Gastroesophageal sphincter (tissue), 4 donors: ENCODE results near the gene CFAP73. TPM values are rescaled to one million over a fixed set of nuclear protein-coding genes. Genes with fewer than 3 reads are reported as not detected.
A peak's percentile ranks its signal among the peaks of the same experiment; 100 is the strongest.

Source experiments
- ATAC-seq: fragments of 150-250 bp; one replicate; pipeline ENCODE4 v1.9.1; 2016; ENCODE audit warnings: mild to moderate bottlenecking, moderate library complexity
- H3K27ac ChIP-seq, 4 donors: fragments of 200-600 bp; sonication (generic) in 3 of 4; 1 replicate in 3 of 4; 2 replicates in 1 of 4; pipeline ENCODE4 v1.5.1; 2016 to 2019
- H3K27me3 ChIP-seq: fragments of 200-600 bp; sonication (generic); one replicate; pipeline ENCODE4 v1.5.1; 2019
- H3K36me3 ChIP-seq, 2 donors: fragments of 200-600 bp; sonication (generic); one replicate each; pipeline ENCODE4 v1.5.1; 2019; ENCODE audit warnings: control low read depth in 1 of 2
- H3K4me1 ChIP-seq, 3 donors: fragments of 200-600 bp; sonication (generic); 1 replicate in 2 of 3; 2 replicates in 1 of 3; pipeline ENCODE4 v1.5.1; 2016 to 2019; ENCODE audit warnings: control low read depth in 2 of 3
- H3K4me3 ChIP-seq, 2 donors: fragments of 200-600 bp; sonication (generic); one replicate each; pipeline ENCODE4 v1.5.1; 2019; ENCODE audit warnings: mild to moderate bottlenecking in 1 of 2, moderate library complexity in 1 of 2
- H3K9me3 ChIP-seq, 3 donors: fragments of 200-600 bp; sonication (generic); one replicate each; pipeline ENCODE4 v1.5.1; 2017 to 2019; ENCODE audit warnings: control low read depth in 2 of 3
- EP300 ChIP-seq: sonication (generic); formaldehyde crosslinking; IDR thresholded peaks from one replicate; pipeline ENCODE4 v1.6.1; 2017; ENCODE audit warnings: antibody characterized with exemption, mild to moderate bottlenecking
- POLR2A ChIP-seq, 2 donors: fragments of 450-650 bp; IDR thresholded peaks; one replicate each; pipeline ENCODE4 v1.6.1; 2017; ENCODE audit warnings: antibody characterized with exemption in 2 of 2, mild to moderate bottlenecking in 2 of 2, moderate library complexity in 1 of 2
- POLR2AphosphoS5 ChIP-seq: sonication (generic); formaldehyde crosslinking; IDR thresholded peaks from one replicate; pipeline ENCODE4 v1.6.1; 2017; ENCODE audit warnings: antibody characterized with exemption
- WGBS, 2 donors: methylation state at CpG; one replicate each; pipeline ENCODE4 v1.1.5; 2018; ENCODE audit warnings: low coverage in 1 of 2; 5-methylcytosine and 5-hydroxymethylcytosine counted together
- total RNA-seq, 4 donors: library from RNA; depleted of rRNA; stranded (reverse); fragments of >200 nt; gene quantifications; one replicate each; pipeline ENCODE4 v1.1.0, GENCODE V29; 2016
- TF ChIP-seq, protein P1 (sequence below), 4 experiments: fragments of 200-600 bp in 2 of 4; fragments of 450-650 bp in 2 of 4; sonication (generic) in 1 of 4; IDR thresholded peaks; one replicate each; pipeline ENCODE4 v1.5.1; 2017 to 2019; ENCODE audit warnings: antibody characterized with exemption in 4 of 4, mild to moderate bottlenecking in 2 of 4, moderate library complexity in 2 of 4

The CFAP73 gene
- total RNA-seq, 4 donors from 2014 or later, result not detected

DNA sequence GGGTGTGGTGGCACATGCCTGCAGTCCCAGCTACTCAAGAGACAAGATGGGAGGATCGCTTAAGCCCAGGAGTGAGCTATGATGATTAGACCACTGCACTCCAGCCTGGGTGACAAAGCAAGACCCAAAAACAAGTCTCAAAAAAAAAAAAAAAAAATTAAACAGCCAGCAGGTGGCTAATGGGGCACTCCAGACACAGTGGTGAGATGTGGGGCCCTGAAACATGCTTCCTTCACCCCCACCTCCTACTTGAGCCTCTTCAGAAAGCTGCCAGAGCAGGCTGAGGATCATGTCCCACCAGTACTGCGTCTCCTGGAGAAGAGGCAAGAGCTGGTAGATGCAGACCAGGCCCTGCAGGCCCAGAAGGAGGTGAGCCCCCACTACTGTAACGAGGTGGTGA lies 2.1 kb downstream of the CFAP73 start:
- WGBS, 2 donors, result 94 to 100% methylated on average over 1 to 2 of the region's 3 CpGs
- Histone ChIP-seq H3K27me3 (peaks cover 66% of the 10 kb centered on the region), H3K4me1 (peaks cover 0 to 42% (median 17%) of the 10 kb centered on the region in 3 donors), H3K27ac (no peak overlapping the region), H3K9me3 (peaks cover 0 to 6% (median 0%) of the 10 kb centered on the region in 3 donors), H3K36me3 (peaks cover 0 to 6% of the 10 kb centered on the region in 2 donors), H3K4me3 (no peak overlapping the region)
- TF ChIP-seq, protein P1, sequence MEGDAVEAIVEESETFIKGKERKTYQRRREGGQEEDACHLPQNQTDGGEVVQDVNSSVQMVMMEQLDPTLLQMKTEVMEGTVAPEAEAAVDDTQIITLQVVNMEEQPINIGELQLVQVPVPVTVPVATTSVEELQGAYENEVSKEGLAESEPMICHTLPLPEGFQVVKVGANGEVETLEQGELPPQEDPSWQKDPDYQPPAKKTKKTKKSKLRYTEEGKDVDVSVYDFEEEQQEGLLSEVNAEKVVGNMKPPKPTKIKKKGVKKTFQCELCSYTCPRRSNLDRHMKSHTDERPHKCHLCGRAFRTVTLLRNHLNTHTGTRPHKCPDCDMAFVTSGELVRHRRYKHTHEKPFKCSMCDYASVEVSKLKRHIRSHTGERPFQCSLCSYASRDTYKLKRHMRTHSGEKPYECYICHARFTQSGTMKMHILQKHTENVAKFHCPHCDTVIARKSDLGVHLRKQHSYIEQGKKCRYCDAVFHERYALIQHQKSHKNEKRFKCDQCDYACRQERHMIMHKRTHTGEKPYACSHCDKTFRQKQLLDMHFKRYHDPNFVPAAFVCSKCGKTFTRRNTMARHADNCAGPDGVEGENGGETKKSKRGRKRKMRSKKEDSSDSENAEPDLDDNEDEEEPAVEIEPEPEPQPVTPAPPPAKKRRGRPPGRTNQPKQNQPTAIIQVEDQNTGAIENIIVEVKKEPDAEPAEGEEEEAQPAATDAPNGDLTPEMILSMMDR (IDR thresholded peaks at IDR 0.05), result no peak
- TF ChIP-seq POLR2AphosphoS5, result no peak
- no peak for TF ChIP-seq POLR2A (IDR thresholded peaks at IDR 0.05)
- TF ChIP-seq EP300, result no peak
- no peak for ATAC-seq

DNA sequence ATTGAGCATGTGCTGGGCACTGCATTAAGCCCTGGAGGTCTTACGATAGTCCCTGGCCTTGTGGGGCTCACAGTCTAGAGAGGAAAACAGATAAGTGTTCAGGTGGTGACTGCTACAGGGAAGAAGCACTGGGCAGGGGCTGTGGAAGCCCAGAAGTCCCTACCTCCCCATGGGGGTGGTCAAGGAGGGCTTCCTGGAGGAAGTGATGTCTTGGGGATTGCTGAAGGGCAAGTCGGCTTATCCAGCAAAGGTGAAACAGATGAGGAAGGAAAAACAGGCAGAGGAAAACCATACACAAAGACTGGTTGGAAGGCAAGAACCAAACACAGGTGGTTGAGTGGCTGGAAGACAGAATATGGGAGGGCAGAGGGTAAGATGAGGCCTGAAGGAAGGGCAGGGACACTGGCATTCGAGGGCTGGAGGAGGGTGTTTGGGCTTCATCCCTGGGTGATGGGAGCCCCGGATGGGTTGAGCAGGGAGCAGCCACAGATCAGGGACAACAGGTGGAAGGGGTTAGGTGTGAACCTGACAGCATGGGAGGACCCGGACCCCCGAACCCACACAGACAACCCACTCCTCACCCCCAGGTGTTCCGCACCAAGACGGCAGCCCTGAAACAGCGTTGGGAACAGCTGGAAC lies 2.8 kb downstream of the CFAP73 start:
- TF ChIP-seq EP300 (no peak), POLR2AphosphoS5 (no peak), POLR2A (IDR thresholded peaks at IDR 0.05) (no peak)
- TF ChIP-seq, protein P1 (IDR thresholded peaks at IDR 0.05), result no peak
- H3K4me1 ChIP-seq, result peaks cover 0 to 42% (median 17%) of the 10 kb centered on the region in 3 donors
- H3K36me3 ChIP-seq, result peaks cover 0 to 12% of the 10 kb centered on the region in 2 donors
- ATAC-seq, result no peak
- peak overlapping the region in 1 of 2 donors; percentile 46 for H3K4me3 ChIP-seq
- H3K27me3 ChIP-seq, result peaks cover 66% of the 10 kb centered on the region
- no peaks in the 10 kb centered on the region for H3K9me3 ChIP-seq
- no peak overlapping the region for H3K27ac ChIP-seq
- WGBS, 2 donors, result 17 to 62% methylated on average over 4 to 5 of the region's 9 CpGs

DNA sequence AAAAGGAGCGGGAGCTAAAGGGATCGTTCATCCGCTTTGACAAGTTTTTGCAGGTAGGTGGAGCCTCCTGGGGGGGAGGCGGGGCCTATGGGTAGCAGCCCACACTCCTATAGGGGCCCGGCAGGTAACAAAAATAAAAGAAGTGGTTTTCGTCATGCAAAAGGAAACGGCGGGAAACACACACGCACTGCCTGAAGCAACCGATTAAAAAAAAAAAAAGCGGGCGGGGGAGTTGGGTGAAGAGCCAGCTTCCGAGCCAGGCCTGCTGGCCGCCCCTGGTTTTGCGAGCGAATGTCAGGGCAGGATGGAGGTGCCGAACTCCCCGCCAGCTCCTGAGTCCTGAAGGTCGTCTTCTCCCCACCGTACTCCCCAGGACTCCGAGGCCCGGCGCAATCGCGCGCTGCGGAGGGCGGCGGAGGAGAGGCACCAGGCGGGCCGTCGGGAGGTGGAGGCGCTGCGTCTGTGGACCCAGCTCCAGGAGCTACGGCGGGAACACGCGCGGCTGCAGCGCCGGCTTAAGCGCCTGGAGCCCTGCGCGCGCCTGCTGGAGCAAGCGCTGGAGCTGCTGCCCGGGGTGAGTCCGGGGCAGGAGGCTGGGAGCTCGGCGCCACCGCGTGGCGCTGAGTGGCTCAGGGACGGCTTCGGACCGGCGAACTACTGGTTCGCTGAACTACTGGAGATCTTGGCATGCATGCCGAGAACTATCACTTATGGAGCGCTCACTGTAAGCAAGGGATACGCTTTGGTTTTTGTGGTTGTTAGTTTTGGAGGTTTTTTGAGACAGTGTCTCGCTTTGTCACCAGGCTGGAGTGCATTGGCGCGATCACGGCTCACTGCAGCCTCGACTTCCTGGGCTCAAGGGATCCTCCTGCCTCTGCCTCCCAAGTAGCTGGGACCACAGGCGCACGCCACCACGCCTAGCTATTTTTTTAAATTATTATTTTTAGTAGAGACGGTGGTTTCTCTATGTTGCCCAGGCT lies 3.6 kb downstream of the CFAP73 start:
- Histone ChIP-seq H3K36me3 (peaks cover 0 to 20% of the 10 kb centered on the region in 2 donors), H3K4me1 (peaks cover 0 to 42% (median 17%) of the 10 kb centered on the region in 3 donors), H3K4me3 (peak overlapping the region in 1 of 2 donors; percentile 46), H3K9me3 (no peaks in the 10 kb centered on the region), H3K27ac (no peak overlapping the region), H3K27me3 (peaks cover 66% of the 10 kb centered on the region)
- WGBS, 2 donors, result 11 to 18% methylated on average over 12 to 19 of the region's 70 CpGs
- TF ChIP-seq, protein P1 (IDR thresholded peaks at IDR 0.05), result peak in 3 of 4 experiments; percentile 40 to 60 (median 40)
- no peak for TF ChIP-seq POLR2A (IDR thresholded peaks at IDR 0.05)
- peak; percentile 80 for ATAC-seq

DNA sequence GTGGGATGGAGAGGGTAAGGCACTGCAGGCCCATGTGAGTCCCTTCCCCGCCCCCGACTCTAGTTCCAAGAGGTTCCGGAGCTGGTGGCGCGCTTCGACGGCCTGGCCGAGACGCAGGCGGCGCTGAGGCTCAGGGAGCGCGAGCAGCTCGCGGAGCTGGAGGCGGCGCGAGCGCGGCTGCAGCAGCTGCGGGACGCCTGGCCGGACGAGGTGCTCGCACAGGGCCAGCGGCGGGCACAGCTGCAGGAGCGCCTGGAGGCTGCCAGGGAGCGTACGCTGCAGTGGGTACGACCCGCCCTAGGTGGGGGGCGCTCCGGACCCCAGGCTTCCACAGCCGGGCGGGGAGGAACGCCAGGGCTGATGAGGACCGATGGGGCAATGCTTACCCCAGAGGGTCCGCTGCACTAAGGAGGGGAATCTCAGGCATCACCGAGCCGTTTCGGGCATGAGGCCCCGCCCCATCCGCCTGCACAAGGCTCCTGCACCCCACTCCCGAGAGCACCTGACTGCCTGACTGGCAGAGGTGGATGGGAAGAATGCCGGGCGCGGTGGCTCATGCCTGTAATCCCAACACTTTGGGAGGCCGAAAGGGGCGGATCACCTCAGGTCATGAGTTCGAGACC lies 4.9 kb downstream of the CFAP73 start:
- H3K4me1 ChIP-seq, result peaks cover 0 to 38% (median 16%) of the 10 kb centered on the region in 3 donors
- peak overlapping the region in 1 of 2 donors; percentile 7 for H3K4me3 ChIP-seq
- H3K27me3 ChIP-seq, result peaks cover 66% of the 10 kb centered on the region
- ATAC-seq, result no peak
- peaks cover 0 to 34% of the 10 kb centered on the region in 2 donors for H3K36me3 ChIP-seq
- no peaks in the 10 kb centered on the region for H3K9me3 ChIP-seq
- no peak overlapping the region for H3K27ac ChIP-seq
- 20% methylated on average over 3 of the region's 51 CpGs; no CpG with 5 or more reads in 1 of the 2 donors for WGBS, 2 donors
- TF ChIP-seq POLR2A (IDR thresholded peaks at IDR 0.05) (no peak), POLR2AphosphoS5 (no peak), EP300 (no peak)
- TF ChIP-seq, protein P1 (IDR thresholded peaks at IDR 0.05), result no peak
